GM19463 (cell line): Measurements from ENCODE around the gene KIFC1.
"Not testable (repeated sequence)": the region's sequence is repeated elsewhere in the genome, so short reads cannot be mapped to it uniquely, and the experiment has no call there.

Experiments used
- ATAC-seq: cut with Tn5 transposase; IDR thresholded peaks from one replicate; pipeline ENCODE4 v1.9.1; 2021; ENCODE audit warnings: mild to moderate bottlenecking, moderate library complexity; ENCODE audit not compliant: unreplicated experiment

KIFC1 gene

GRCh38 chr6:33373960-33374910 is 17.4 kb upstream of the KIFC1 start:
- no peak for ATAC-seq

- ATAC-seq: no peak
These were observed 16.4 kb upstream of the KIFC1 start for GRCh38 chr6:33375143-33375671.

- ATAC-seq: no peak
These were observed 14.5 kb upstream of the KIFC1 start for GRCh38 chr6:33377171-33377570.

DNA sequence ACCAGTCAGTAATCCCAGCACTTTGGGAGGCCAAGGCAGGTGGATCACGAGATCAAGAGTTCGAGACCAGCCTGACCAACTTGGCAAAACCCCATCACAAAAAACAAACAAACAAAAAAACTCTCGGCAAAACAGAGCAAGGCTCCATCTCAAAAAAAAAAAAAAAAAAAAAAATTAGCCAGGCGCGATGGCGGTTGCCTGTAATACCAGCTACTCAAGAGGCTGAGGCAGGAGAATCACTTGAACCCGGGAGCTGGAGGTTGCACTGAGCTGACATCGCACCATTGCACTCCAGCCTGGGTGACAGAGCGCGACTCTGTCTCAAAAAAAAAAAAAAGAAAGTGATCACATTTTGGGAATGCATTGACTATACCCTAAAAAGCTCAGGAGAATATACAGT is 12.4 kb upstream of the KIFC1 start:
- not testable (repeated sequence) for ATAC-seq

DNA sequence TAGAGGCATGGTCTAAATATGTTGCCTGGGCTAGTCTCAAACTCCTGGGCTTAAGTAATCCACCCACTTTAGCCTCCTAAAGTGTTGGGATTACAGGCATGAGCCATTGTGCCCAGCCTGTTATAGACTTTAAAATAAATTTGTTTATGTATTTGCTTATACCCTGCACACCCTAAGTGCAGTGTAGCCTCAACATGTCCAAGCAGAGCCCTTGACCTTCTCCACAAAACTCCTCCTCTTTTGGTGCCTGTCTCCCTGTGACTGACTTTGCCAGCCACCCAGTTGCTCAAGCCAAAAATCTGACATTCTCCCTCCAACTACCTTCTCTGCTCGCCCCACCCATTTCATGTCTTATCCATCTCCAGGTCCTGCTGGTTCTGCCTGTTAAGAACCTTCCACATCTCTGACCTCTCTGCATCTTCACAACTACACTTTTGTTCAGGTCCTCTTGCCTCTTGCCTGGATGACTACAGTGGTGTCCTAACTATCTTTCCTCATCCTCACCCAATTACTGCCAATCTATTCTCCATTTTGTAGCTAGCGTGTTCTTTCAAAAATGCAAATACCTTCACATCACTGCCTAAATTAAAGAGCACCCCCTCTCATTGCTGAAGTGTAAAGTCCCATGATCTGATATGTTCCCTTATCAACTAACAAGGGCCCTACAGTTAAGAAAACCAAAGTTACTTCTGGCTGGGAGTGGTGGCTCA is 11.2 kb upstream of the KIFC1 start:
- no peak for ATAC-seq

DNA sequence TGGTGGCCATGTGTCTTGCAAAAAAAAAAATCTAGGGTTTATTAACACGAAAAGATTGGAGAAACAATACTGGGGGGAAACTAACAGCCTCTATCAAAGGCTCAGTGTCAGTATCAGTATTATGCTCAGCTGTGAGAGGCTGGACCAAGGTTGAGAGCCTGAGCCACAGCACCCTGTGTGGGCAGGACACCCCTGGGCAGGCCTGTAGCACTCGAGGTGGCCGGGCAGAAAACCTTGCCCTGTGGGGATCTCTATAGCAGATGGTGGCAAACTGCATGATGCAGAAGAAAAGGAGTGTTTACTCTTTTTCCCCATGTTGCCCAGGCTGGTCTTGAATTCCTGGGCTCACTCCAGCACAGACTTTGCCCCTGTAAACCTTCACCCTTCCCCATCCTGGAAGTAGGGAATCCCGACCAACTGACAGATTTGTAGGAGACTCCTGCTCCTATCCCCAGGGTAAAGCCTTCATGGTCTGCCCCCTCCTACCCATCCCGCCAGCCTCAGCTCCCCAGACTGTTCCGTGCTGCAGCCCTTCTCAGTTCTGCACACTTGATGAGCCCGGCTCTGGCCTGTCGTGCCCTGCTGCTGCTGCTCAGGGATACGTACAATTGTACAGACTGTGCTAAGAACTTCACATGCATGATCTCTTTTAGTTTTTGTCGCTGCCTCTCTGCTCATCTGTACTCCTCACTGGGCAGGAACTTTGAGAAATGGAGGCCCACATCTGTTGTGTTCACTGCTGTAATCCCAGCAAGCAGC is 8.0 kb upstream of the KIFC1 start:
- no peak for ATAC-seq

DNA sequence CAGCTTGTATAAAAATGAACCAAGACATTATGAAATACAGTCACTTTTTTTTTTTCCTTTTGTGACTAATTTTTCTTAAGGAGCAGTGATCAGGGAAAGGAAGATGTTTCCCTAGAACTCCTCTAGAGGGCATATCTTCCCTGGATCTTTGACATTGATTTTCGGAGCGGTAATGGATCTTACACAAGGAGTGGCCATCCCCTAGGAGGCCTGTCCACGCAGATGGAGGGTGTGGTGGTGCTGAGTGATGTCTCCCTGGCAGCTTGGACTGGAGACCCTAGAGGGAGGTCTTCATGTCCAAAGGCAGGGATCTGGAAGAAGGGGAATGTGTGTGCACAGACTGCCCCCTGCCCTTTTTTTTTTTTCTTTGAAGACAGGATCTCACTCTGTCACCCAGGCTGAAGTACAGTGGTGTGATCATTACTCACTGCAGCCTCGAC is 7.0 kb upstream of the KIFC1 start:
- no peak for ATAC-seq

DNA sequence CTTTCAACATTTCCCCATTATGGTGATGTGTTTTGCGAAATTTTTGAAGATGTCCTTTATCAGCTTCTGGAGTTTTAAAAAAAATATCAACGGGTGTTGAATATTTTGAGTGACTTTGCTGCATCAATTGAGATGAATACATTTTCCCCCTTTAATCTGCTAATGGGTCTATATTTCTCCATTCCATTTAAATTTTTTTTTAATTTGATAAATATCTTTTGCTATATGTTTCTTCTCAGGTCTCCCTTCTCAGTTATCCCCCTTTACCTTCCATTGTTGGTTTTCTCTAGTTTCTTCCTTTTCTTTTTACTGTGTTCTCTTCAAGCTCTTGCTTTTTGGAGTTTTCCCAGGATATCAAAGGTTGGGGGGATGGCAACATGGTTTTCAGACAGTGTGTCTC is 1.4 kb upstream of the KIFC1 start:
- ATAC-seq: no peak

DNA sequence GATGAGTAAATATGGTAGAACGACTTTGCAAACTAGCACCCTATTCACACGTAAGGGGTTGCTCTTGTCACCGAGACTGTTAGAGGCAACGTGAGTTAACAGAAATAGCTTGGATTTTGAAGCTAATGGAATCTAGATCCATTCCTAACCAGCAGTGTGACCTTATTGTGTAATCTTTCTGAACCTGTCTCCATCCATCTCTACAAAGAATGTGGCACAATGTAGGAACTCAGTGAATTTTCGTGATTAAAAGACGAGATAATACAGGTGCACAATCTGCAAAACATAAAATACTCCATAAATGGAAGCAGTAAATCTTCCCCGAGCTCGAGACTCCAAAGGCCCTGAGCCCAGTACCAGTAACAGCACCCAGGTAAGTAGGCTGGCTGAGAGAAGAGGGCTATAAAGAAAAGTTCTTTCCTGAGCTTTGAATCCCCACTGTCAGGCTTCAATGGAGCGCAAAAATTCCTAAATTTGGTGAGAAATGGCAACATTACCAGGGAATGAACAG is 801 bp upstream of the KIFC1 start:
- ATAC-seq: no peak

- no peak for ATAC-seq
These were observed 435 bp downstream of the KIFC1 start for GRCh38 chr6:33391922-33392594.

GRCh38 chr6:33392595-33392948 is 949 bp downstream of the KIFC1 start:
- ATAC-seq: no peak

DNA sequence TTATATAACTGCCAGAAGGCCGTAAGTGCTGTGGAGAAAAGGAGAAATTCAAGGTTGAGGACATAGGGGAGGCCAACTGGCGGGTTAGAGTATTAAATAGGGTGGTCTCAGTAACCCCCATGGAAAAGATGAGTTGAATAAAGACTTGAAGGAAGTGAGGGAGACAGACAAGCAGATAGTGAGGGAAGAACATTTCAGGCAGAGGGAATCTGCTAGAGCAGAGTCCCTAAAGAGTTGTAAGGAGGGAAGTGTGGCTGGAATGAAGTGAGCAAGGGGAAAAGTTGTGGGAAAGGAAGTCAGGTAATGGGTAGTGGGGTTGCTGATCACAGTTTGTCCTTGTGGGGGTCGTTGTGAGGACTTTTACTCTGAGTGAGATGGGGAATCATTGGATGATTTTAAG is 1.4 kb downstream of the KIFC1 start:
- ATAC-seq: no peak

GRCh38 chr6:33397541-33397940 is 5.9 kb downstream of the KIFC1 start:
- ATAC-seq: no peak

- not testable (repeated sequence) for ATAC-seq
These were observed 7.0 kb downstream of the KIFC1 start for GRCh38 chr6:33398601-33399000.

- ATAC-seq: not testable (repeated sequence)
These were observed 8.3 kb downstream of the KIFC1 start for GRCh38 chr6:33399881-33400280.

DNA sequence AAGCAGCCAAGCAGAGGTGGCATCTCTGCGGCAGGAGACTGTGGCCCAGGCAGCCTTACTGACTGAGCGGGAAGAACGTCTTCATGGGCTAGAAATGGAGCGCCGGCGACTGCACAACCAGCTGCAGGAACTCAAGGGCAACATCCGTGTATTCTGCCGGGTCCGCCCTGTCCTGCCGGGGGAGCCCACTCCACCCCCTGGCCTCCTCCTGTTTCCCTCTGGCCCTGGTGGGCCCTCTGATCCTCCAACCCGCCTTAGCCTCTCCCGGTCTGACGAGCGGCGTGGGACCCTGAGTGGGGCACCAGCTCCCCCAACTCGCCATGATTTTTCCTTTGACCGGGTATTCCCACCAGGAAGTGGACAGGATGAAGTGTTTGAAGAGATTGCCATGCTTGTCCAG is 13.3 kb downstream of the KIFC1 start:
- no peak for ATAC-seq

DNA sequence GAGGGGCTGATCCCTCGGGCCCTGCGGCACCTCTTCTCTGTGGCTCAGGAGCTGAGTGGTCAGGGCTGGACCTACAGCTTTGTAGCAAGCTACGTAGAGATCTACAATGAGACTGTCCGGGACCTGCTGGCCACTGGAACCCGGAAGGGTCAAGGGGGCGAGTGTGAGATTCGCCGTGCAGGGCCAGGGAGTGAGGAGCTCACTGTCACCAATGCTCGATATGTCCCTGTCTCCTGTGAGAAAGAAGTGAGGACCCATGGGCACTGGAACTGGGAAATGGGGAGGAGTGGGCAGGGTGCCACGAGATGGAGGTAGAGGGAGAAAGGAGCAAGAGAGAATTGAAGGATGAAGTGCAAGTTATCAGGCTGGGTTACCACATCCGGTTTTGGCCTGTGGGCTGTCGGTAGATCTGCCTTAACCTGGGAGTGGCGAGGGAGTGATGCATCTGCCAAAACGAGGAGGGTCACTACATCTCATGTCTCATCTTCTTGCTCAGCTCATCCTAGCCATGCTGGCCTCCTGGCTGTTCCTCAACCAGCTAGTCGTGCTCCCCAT is 13.8 kb downstream of the KIFC1 start:
- no peak for ATAC-seq

- no peak for ATAC-seq
These were observed 14.5 kb downstream of the KIFC1 start for GRCh38 chr6:33406126-33406525.

- no peak for ATAC-seq
These were observed 15.6 kb downstream of the KIFC1 start for GRCh38 chr6:33407132-33407718.
